Prostate gland (tissue), 2 donors: ENCODE data around the gene CYS1.

ENCODE experiments used
- POLR2A ChIP-seq: fragments of 450-650 bp; IDR thresholded peaks from one replicate; pipeline ENCODE4 v1.6.1; 2016; ENCODE audit warnings: antibody characterized with exemption, mild to moderate bottlenecking
- POLR2AphosphoS5 ChIP-seq: sonication (generic); formaldehyde crosslinking; IDR thresholded peaks from one replicate; pipeline ENCODE4 v1.6.1; 2017; ENCODE audit warnings: antibody characterized with exemption
- TF ChIP-seq, protein P1 (sequence below), 4 experiments: fragments of 200-600 bp in 2 of 4; fragments of 450-650 bp in 2 of 4; sonication (generic) in 2 of 4; IDR thresholded peaks; 1 replicate in 3 of 4; 2 replicates in 1 of 4; pipeline ENCODE4 v1.5.1; 2016 to 2019; ENCODE audit warnings: antibody characterized with exemption in 4 of 4, mild to moderate bottlenecking in 2 of 4, moderate library complexity in 2 of 4

DNA sequence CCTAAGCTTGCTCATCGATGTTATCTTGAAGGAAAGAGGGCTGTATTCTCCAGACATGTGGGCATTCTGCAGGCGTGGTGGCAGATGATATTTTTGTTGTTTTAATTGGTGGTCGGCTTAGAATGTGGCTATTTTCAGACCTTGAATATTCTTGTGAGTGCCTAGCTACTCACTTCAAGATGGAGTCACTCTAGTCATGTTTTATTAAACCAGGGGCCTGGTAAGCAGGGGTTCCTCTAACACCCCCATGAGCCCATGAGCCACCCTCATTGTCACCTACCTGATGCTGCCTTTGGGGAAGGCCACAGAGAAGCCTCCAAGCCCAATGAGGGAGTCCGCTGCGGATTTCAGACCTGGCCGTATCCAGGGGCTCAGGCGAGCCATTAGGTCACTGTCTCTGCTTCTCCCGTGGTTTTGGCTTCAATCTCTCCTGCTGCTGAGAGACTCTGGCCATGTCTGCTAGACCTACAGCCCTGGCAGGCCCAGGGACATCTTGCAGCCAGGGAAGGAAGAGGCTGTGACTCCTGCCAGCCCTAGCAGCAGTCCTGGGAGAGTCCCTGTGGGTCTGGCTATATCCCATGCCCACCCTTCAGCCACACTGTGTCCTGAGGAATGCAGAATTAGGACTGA lies 53.2 kb downstream of the CYS1 start:
- TF ChIP-seq, protein P1, sequence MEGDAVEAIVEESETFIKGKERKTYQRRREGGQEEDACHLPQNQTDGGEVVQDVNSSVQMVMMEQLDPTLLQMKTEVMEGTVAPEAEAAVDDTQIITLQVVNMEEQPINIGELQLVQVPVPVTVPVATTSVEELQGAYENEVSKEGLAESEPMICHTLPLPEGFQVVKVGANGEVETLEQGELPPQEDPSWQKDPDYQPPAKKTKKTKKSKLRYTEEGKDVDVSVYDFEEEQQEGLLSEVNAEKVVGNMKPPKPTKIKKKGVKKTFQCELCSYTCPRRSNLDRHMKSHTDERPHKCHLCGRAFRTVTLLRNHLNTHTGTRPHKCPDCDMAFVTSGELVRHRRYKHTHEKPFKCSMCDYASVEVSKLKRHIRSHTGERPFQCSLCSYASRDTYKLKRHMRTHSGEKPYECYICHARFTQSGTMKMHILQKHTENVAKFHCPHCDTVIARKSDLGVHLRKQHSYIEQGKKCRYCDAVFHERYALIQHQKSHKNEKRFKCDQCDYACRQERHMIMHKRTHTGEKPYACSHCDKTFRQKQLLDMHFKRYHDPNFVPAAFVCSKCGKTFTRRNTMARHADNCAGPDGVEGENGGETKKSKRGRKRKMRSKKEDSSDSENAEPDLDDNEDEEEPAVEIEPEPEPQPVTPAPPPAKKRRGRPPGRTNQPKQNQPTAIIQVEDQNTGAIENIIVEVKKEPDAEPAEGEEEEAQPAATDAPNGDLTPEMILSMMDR (IDR thresholded peaks at IDR 0.05): no peak
- TF ChIP-seq POLR2AphosphoS5 (no peak), POLR2A (no peak)
